Endometrium (tissue), 2 donors: Measurements from ENCODE around the gene MED31.
"Not testable (repeated sequence)": the region's sequence is repeated elsewhere in the genome, so short reads cannot be mapped to it uniquely, and the experiment has no call there.

Source experiments
- FAIRE-seq: peaks from 2 replicates; lab custom pipeline; 2012; peaks lifted over from hg19 to GRCh38; lab: Jason Lieb, UNC
- donor health status: control.
- donor health status: control.

Gene MED31

GRCh38 chr17:6677158-6677831 lies 25.9 kb upstream of the MED31 start:
- FAIRE-seq = no peak

GRCh38 chr17:6676802-6677157 lies 25.4 kb upstream of the MED31 start:
- FAIRE-seq = no peak

- FAIRE-seq = no peak
Measured at GRCh38 chr17:6675201-6675825, 23.9 kb upstream of the MED31 start.

- FAIRE-seq = no peak
Measured at GRCh38 chr17:6674586-6674985, 23.2 kb upstream of the MED31 start.

- FAIRE-seq = no peak
Measured at GRCh38 chr17:6671431-6671830, 20.0 kb upstream of the MED31 start.

- FAIRE-seq = no peak
Measured at GRCh38 chr17:6670999-6671398, 19.6 kb upstream of the MED31 start.

GRCh38 chr17:6670571-6670970 lies 19.2 kb upstream of the MED31 start:
- no peak for FAIRE-seq

- FAIRE-seq = no peak
Measured at GRCh38 chr17:6669479-6670212, 18.2 kb upstream of the MED31 start.

- no peak for FAIRE-seq
Measured at GRCh38 chr17:6668727-6669425, 17.5 kb upstream of the MED31 start.

- no peak for FAIRE-seq
Measured at GRCh38 chr17:6668219-6668618, 16.8 kb upstream of the MED31 start.

- FAIRE-seq = no peak
Measured at GRCh38 chr17:6667516-6667915, 16.1 kb upstream of the MED31 start.

- no peak for FAIRE-seq
Measured at GRCh38 chr17:6666557-6666956, 15.2 kb upstream of the MED31 start.

- FAIRE-seq = peak; percentile 57
Measured at GRCh38 chr17:6666077-6666521, 14.7 kb upstream of the MED31 start.

GRCh38 chr17:6663200-6663599 lies 11.8 kb upstream of the MED31 start:
- FAIRE-seq = not testable (repeated sequence)

GRCh38 chr17:6661464-6661848 lies 10.1 kb upstream of the MED31 start:
- FAIRE-seq = no peak

- no peak for FAIRE-seq
Measured at GRCh38 chr17:6660805-6661463, 9.5 kb upstream of the MED31 start.

- FAIRE-seq = no peak
Measured at GRCh38 chr17:6660101-6660500, 8.7 kb upstream of the MED31 start.

- FAIRE-seq = not testable (repeated sequence)
Measured at GRCh38 chr17:6658411-6658810, 7.0 kb upstream of the MED31 start.

GRCh38 chr17:6657633-6658287 lies 6.4 kb upstream of the MED31 start:
- FAIRE-seq = no peak

GRCh38 chr17:6656797-6657632 lies 5.6 kb upstream of the MED31 start:
- FAIRE-seq = not testable (repeated sequence)
